ENCODE results near the gene DBN1. TPM values are rescaled to one million over a fixed set of nuclear protein-coding genes. Genes with fewer than 3 reads are reported as not detected.

DBN1 gene
- total RNA-seq, 1 donor from 2014 or later = 371 TPM

DNA sequence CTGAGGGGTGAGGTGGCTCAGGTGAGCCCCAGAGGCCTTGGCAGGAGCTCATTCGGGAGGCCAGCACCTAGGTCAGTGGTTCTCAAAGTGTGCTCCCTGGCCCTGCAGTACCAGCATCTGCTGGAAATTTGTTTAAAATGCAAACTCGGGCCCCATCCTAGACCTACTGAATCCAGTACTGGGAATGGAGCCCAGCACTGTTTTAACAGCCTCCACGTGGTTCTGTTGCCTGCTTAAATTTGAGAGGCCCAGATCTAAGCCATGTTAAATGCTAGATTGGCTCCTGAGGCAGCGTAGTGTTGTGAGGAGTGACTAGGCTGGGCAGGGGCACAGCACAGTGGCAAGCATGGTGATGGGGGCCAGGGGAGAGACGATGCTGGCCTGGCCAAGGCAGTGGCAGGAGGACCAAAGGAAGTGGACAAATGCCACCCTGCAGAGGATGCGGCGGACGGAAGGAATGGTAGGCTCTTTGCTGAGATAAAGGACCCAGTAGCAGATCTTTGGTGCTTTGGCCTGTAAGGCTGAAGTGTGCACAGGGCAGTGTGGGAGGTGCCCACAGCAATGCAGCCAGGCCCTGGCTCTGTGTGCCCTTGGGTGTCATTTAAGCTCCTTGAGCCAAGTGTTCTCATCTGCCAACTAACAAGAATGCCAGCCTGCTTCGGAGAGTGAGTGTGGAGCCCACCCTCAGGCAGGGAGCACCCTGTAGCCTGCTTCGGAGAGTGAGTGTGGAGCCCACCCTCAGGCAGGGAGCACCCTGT is 22.6 kb downstream of the DBN1 start:
- Mint-ChIP-seq H3K4me1 (ENCODE audit: low read depth, unreplicated experiment) (peaks cover 16% of the 10 kb centered on the region), H3K9me3 (ENCODE audit: unreplicated experiment) (no peaks in the 10 kb centered on the region), H3K36me3 (ENCODE audit: low read depth, unreplicated experiment) (peaks cover 3% of the 10 kb centered on the region), H3K27me3 (ENCODE audit: low read depth, unreplicated experiment) (peaks cover 4% of the 10 kb centered on the region), H3K4me3 (ENCODE audit: unreplicated experiment) (no peak overlapping the region), H3K27ac (ENCODE audit: unreplicated experiment) (no peak overlapping the region)
- TF ChIP-seq EZH2 (IDR thresholded peaks at IDR 0.05; ENCODE audit: insufficient read depth, low read length) (no peak), CTCF (IDR thresholded peaks at IDR 0.05; ENCODE audit: insufficient read depth, low read depth, low read length) (no peak)
- H3K9me3 ChIP-seq (ENCODE audit: insufficient read depth, low read depth, low read length) = no peaks in the 10 kb centered on the region
- no peak for DNase-seq (ENCODE audit: low read depth)
- peaks cover 60% of the 10 kb centered on the region for H4K20me1 ChIP-seq (ENCODE audit: insufficient read depth, low read length)
- no peak overlapping the region for H3K27ac ChIP-seq (ENCODE audit: low read depth, low read length)
- H3K4me3 ChIP-seq (ENCODE audit: insufficient read depth, low read depth, low read length) = no peak overlapping the region
- H3K27me3 ChIP-seq (ENCODE audit: insufficient read depth, low read length) = no peaks in the 10 kb centered on the region
- H2AFZ ChIP-seq (ENCODE audit: low read depth, low read length) = no peak overlapping the region
- no peak overlapping the region for H3K4me2 ChIP-seq (ENCODE audit: low read length)
- H3K9ac ChIP-seq (ENCODE audit: low read length) = no peak overlapping the region
- no peaks in the 10 kb centered on the region for H3K79me2 ChIP-seq (ENCODE audit: insufficient read depth, low read length)
- peaks cover 33% of the 10 kb centered on the region for H3K4me1 ChIP-seq (ENCODE audit: insufficient read depth, low read length)
- H3K36me3 ChIP-seq (ENCODE audit: insufficient read depth, low read length) = no peaks in the 10 kb centered on the region
- no peak for FAIRE-seq

DNA sequence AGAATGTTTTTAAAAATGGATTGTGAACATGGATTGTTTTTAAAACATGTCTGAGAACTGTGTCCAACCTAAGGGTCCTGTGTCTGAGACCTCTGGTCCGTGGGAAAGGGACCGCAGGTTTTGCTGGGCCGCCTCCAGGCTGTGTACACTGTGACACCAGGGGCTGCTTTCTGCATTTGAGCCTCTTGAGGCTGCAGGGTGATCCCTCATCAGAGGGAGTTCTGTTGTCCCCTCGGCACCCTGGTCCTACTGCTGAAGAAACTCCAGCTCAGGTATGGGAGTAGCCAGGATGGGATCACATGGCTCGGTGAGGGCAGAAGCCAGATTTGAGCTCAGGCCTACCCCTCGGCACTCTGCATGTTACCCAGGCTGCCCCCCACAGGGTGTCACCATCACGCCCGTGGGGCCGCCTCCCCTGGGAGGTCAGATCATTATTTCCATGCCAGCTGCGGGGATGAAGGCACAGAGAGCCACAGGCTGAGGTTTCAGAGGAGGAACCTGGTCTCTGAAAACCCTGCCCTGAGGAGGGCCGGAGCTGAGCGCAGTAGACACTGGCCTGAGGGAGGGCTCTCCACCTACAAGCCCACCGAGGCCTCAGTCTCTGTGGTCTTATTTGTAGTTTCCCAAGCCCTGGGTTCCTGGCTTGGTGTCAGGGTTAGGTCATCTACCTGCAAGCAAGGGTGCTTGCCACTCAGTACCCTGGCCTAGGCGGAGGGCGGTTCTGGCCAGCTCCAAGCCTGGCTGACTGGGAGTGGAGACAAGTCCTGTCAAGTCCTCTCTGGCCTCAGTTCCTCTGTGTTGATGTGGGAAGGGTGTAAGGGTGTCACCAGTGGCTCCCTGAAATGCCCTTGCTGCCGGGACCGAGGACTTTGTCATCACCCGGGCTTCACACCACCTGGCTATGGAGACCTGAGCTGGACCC is 24.0 kb downstream of the DBN1 start:
- Histone ChIP-seq H3K4me3 (ENCODE audit: insufficient read depth, low read depth, low read length) (no peak overlapping the region), H2AFZ (ENCODE audit: low read depth, low read length) (no peak overlapping the region), H4K20me1 (ENCODE audit: insufficient read depth, low read length) (peaks cover 56% of the 10 kb centered on the region), H3K79me2 (ENCODE audit: insufficient read depth, low read length) (no peaks in the 10 kb centered on the region), H3K9me3 (ENCODE audit: insufficient read depth, low read depth, low read length) (no peaks in the 10 kb centered on the region), H3K4me1 (ENCODE audit: insufficient read depth, low read length) (peaks cover 28% of the 10 kb centered on the region), H3K9ac (ENCODE audit: low read length) (no peak overlapping the region), H3K36me3 (ENCODE audit: insufficient read depth, low read length) (no peaks in the 10 kb centered on the region), H3K27me3 (ENCODE audit: insufficient read depth, low read length) (no peaks in the 10 kb centered on the region), H3K27ac (ENCODE audit: low read depth, low read length) (no peak overlapping the region), H3K4me2 (ENCODE audit: low read length) (no peak overlapping the region)
- FAIRE-seq (no peak), DNase-seq (ENCODE audit: low read depth) (no peak)
- Mint-ChIP-seq H3K9me3 (ENCODE audit: unreplicated experiment) (no peaks in the 10 kb centered on the region), H3K27ac (ENCODE audit: unreplicated experiment) (no peak overlapping the region), H3K36me3 (ENCODE audit: low read depth, unreplicated experiment) (peaks cover 4% of the 10 kb centered on the region), H3K4me3 (ENCODE audit: unreplicated experiment) (peak overlapping the region; percentile 34), H3K27me3 (ENCODE audit: low read depth, unreplicated experiment) (peaks cover 4% of the 10 kb centered on the region), H3K4me1 (ENCODE audit: low read depth, unreplicated experiment) (peaks cover 21% of the 10 kb centered on the region)
- TF ChIP-seq EZH2 (IDR thresholded peaks at IDR 0.05; ENCODE audit: insufficient read depth, low read length) (no peak), CTCF (IDR thresholded peaks at IDR 0.05; ENCODE audit: insufficient read depth, low read depth, low read length) (no peak)

All from astrocyte (in vitro differentiated cells and primary cell).